Mucosa of rectum (tissue), 2 donors: ENCODE results near the gene SMARCD1.
A peak's percentile ranks its signal among the peaks of the same experiment; 100 is the strongest.

Experiments used
- H3K27ac ChIP-seq, 2 donors: one replicate each; pipeline ENCODE4 v1.7.0; 2013; ENCODE audit warnings: inconsistent platforms in 2 of 2, low read depth in 2 of 2, low read length in 2 of 2
- H3K27me3 ChIP-seq, 2 donors: one replicate each; pipeline ENCODE4 v1.7.0; 2013; ENCODE audit warnings: low read length in 2 of 2; ENCODE audit not compliant: control insufficient read depth in 2 of 2, insufficient read depth in 2 of 2
- H3K36me3 ChIP-seq, 2 donors: one replicate each; pipeline ENCODE4 v1.7.0; 2013; ENCODE audit warnings: low read length in 2 of 2; ENCODE audit not compliant: control insufficient read depth in 2 of 2, insufficient read depth in 2 of 2
- H3K4me1 ChIP-seq, 2 donors: one replicate each; pipeline ENCODE4 v1.7.0; 2013; ENCODE audit warnings: low read length in 2 of 2, mild to moderate bottlenecking in 1 of 2; ENCODE audit not compliant: control insufficient read depth in 2 of 2, insufficient read depth in 2 of 2
- H3K4me3 ChIP-seq, 2 donors: one replicate each; pipeline ENCODE4 v1.7.0; 2013; ENCODE audit warnings: low read length in 2 of 2
- H3K9ac ChIP-seq, 2 donors: one replicate each; pipeline ENCODE4 v1.7.0; 2013; ENCODE audit warnings: low read length in 2 of 2, low read depth in 1 of 2, mild to moderate bottlenecking in 1 of 2
- H3K9me3 ChIP-seq, 2 donors: one replicate each; pipeline ENCODE4 v1.7.0; 2013; ENCODE audit warnings: low read length in 2 of 2; ENCODE audit not compliant: control insufficient read depth in 2 of 2
- donor health status: healthy.
- donor health status: Normal muscosa, but diverticular disease.

SMARCD1 gene

GRCh38 chr12:50087151-50087550 is 2.0 kb downstream of the SMARCD1 start:
- Histone ChIP-seq H3K36me3 (peaks cover 25 to 43% of the 10 kb centered on the region in 2 donors), H3K27me3 (no peaks in the 10 kb centered on the region), H3K27ac (no peak overlapping the region), H3K9ac (no peak overlapping the region), H3K4me3 (no peak overlapping the region), H3K9me3 (no peaks in the 10 kb centered on the region), H3K4me1 (peaks cover 16 to 20% of the 10 kb centered on the region in 2 donors)

GRCh38 chr12:50087995-50088394 is 2.9 kb downstream of the SMARCD1 start:
- H3K4me1 ChIP-seq: peaks cover 8 to 13% of the 10 kb centered on the region in 2 donors
- no peak overlapping the region for H3K9ac ChIP-seq
- peaks cover 30 to 48% of the 10 kb centered on the region in 2 donors for H3K36me3 ChIP-seq
- H3K27me3 ChIP-seq: no peaks in the 10 kb centered on the region
- H3K4me3 ChIP-seq: no peak overlapping the region
- H3K9me3 ChIP-seq: no peaks in the 10 kb centered on the region
- H3K27ac ChIP-seq: no peak overlapping the region

GRCh38 chr12:50088577-50089335 is 3.6 kb downstream of the SMARCD1 start:
- H3K4me3 ChIP-seq: no peak overlapping the region
- H3K27ac ChIP-seq: no peak overlapping the region
- H3K36me3 ChIP-seq: peaks cover 34 to 54% of the 10 kb centered on the region in 2 donors
- no peaks in the 10 kb centered on the region for H3K27me3 ChIP-seq
- peaks cover 6 to 8% of the 10 kb centered on the region in 2 donors for H3K4me1 ChIP-seq
- no peaks in the 10 kb centered on the region for H3K9me3 ChIP-seq
- peak overlapping the region in 1 of 2 donors; percentile 14 for H3K9ac ChIP-seq

GRCh38 chr12:50089730-50090129 is 4.6 kb downstream of the SMARCD1 start:
- Histone ChIP-seq H3K9me3 (no peaks in the 10 kb centered on the region), H3K27me3 (no peaks in the 10 kb centered on the region), H3K27ac (no peak overlapping the region), H3K36me3 (peaks cover 42 to 63% of the 10 kb centered on the region in 2 donors), H3K4me1 (peaks cover under 1 to 5% of the 10 kb centered on the region in 2 donors), H3K4me3 (no peak overlapping the region), H3K9ac (no peak overlapping the region)

GRCh38 chr12:50090391-50090790 is 5.2 kb downstream of the SMARCD1 start:
- H3K36me3 ChIP-seq: peaks cover 47 to 67% of the 10 kb centered on the region in 2 donors
- H3K27me3 ChIP-seq: no peaks in the 10 kb centered on the region
- H3K4me3 ChIP-seq: no peak overlapping the region
- H3K27ac ChIP-seq: no peak overlapping the region
- H3K9me3 ChIP-seq: no peaks in the 10 kb centered on the region
- H3K4me1 ChIP-seq: peaks cover 0 to 5% of the 10 kb centered on the region in 2 donors
- no peak overlapping the region for H3K9ac ChIP-seq

- H3K4me1 ChIP-seq: no peaks in the 10 kb centered on the region
- H3K27ac ChIP-seq: no peak overlapping the region
- H3K9me3 ChIP-seq: no peaks in the 10 kb centered on the region
- H3K4me3 ChIP-seq: no peak overlapping the region
- peaks cover 65 to 66% of the 10 kb centered on the region in 2 donors for H3K36me3 ChIP-seq
- H3K9ac ChIP-seq: no peak overlapping the region
- H3K27me3 ChIP-seq: no peaks in the 10 kb centered on the region
These were observed 12.8 kb downstream of the SMARCD1 start for GRCh38 chr12:50097952-50098351.

GRCh38 chr12:50099302-50100008 is 14.3 kb downstream of the SMARCD1 start:
- Histone ChIP-seq H3K9me3 (no peaks in the 10 kb centered on the region), H3K9ac (no peak overlapping the region), H3K27me3 (no peaks in the 10 kb centered on the region), H3K27ac (no peak overlapping the region), H3K4me3 (no peak overlapping the region), H3K36me3 (peaks cover 54 to 55% of the 10 kb centered on the region in 2 donors), H3K4me1 (peaks cover 11 to 12% of the 10 kb centered on the region in 2 donors)

GRCh38 chr12:50100561-50100960 is 15.4 kb downstream of the SMARCD1 start:
- H3K36me3 ChIP-seq: peaks cover 45 to 47% of the 10 kb centered on the region in 2 donors
- H3K27me3 ChIP-seq: no peaks in the 10 kb centered on the region
- no peak overlapping the region for H3K9ac ChIP-seq
- no peak overlapping the region for H3K4me3 ChIP-seq
- no peak overlapping the region for H3K27ac ChIP-seq
- no peaks in the 10 kb centered on the region for H3K9me3 ChIP-seq
- peaks cover 14 to 19% of the 10 kb centered on the region in 2 donors for H3K4me1 ChIP-seq

GRCh38 chr12:50101663-50102062 is 16.5 kb downstream of the SMARCD1 start:
- Histone ChIP-seq H3K9me3 (no peaks in the 10 kb centered on the region), H3K27me3 (no peaks in the 10 kb centered on the region), H3K27ac (no peak overlapping the region), H3K36me3 (peaks cover 34 to 36% of the 10 kb centered on the region in 2 donors), H3K4me3 (no peak overlapping the region), H3K4me1 (peaks cover 14 to 19% of the 10 kb centered on the region in 2 donors), H3K9ac (no peak overlapping the region)

GRCh38 chr12:50102131-50102531 is 17.0 kb downstream of the SMARCD1 start:
- Histone ChIP-seq H3K4me1 (peaks cover 14 to 19% of the 10 kb centered on the region in 2 donors), H3K27ac (no peak overlapping the region), H3K4me3 (no peak overlapping the region), H3K9ac (no peak overlapping the region), H3K36me3 (peaks cover 29 to 34% of the 10 kb centered on the region in 2 donors), H3K27me3 (no peaks in the 10 kb centered on the region), H3K9me3 (no peaks in the 10 kb centered on the region)
